HG02763 (cell line): ENCODE results near the gene ALG10.
"Not testable (repeated sequence)": the region's sequence is repeated elsewhere in the genome, so short reads cannot be mapped to it uniquely, and the experiment has no call there.

Experiments
- ATAC-seq: cut with Tn5 transposase; IDR thresholded peaks from one replicate; pipeline ENCODE4 v1.9.1; 2021; ENCODE audit warnings: mild to moderate bottlenecking, moderate library complexity; ENCODE audit not compliant: unreplicated experiment

Gene ALG10, protein sequence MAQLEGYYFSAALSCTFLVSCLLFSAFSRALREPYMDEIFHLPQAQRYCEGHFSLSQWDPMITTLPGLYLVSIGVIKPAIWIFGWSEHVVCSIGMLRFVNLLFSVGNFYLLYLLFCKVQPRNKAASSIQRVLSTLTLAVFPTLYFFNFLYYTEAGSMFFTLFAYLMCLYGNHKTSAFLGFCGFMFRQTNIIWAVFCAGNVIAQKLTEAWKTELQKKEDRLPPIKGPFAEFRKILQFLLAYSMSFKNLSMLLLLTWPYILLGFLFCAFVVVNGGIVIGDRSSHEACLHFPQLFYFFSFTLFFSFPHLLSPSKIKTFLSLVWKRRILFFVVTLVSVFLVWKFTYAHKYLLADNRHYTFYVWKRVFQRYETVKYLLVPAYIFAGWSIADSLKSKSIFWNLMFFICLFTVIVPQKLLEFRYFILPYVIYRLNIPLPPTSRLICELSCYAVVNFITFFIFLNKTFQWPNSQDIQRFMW

DNA sequence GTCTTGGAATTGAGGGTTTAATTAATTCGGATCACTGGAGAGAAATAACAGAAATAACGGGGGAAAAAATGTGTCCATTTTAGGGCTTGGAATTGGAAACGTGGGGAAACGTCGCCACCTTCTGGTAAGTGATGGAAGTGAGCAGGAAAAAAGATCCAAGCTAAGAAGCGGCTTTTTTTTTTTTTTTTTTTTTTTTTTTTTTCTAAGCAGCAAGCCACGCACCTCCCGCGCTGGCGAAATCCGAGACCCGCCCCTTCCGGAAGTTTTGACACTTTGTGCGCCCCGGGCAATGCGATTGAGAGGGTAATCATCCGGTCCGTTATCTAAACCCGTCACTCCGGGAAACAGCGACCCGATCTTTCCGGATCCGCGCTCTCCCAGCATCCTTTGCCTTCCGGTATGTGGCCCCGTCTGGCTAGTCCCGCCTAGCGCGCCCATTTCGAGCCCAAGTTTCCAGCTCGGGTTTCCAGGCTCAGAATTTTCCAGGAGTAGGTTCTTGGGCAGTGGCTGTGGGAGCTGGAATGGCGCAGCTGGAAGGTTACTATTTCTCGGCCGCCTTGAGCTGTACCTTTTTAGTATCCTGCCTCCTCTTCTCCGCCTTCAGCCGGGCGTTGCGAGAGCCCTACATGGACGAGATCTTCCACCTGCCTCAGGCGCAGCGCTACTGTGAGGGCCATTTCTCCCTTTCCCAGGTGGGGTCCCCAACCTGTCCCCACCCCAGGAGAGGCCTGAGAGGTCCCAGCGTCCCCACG lies at the start of gene ALG10:
Gene ALG10 (plus strand): TSS at position 418 of the 752 bp plus-strand sequence. CDS start 104 bp downstream, at position 522.
- peak; percentile 100 for ATAC-seq

DNA sequence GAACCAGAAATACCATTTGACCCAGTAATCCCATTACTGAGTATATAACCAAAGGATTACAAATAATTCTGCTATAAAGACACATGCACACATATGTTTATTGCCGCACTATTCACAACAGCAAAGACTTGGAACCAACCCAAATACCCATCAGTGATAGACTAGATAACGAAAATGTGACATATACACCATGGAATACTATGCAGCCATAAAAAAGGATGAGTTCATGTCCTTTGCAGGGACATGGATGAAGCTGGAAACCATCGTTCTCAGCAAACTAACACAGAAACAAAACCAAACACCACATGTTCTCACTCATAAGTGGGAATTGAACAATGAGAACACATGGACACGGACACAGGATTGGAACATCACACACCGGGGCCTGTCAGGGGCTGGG lies 49.4 kb upstream of the ALG10 start:
- not testable (repeated sequence) for ATAC-seq

DNA sequence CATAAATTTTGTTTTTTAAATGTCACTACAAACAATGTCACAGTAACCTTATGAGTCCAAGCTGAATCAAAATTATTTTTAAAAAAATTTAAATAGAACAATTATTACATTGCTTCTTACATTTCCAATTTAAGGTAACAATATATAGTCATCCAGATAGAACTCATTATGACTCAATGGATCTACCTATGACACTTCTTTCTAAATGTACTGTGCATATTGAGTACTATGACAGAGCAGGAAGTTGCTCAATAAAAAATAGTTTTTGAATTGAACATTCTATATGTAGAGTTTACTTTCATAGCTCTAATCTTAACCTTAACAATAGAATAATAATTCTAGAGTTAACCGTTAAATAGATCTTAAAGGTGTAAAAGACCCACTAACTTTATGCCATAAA lies 44.4 kb upstream of the ALG10 start:
- no peak for ATAC-seq

DNA sequence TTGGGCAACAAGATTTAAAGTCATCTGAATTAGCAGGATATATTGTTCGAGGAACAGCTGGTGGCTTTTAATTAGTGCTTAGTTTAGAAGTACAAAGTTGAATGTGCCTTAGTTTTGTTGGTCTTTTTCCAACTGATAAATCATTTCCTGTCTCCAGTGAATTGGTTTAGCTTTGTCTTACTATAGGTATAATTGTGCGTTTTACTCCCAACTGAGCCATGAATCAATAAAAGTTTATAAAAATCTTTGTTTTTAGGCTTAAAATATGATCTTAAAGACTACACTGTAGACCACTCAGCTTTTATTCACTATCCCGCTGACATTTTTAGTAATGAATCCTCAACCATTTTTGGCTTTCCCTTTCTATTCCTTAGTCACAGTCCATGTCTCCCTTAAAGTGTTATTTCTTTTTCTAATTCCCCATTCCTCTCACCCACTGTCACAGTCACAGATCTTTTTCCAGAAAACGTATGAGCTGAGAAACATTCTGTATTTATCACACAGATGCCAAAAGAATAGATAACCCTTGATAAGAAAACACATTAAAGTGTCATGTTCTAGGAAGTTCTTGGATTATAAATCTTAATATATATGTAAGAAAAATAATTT lies 34.0 kb upstream of the ALG10 start:
- no peak for ATAC-seq

DNA sequence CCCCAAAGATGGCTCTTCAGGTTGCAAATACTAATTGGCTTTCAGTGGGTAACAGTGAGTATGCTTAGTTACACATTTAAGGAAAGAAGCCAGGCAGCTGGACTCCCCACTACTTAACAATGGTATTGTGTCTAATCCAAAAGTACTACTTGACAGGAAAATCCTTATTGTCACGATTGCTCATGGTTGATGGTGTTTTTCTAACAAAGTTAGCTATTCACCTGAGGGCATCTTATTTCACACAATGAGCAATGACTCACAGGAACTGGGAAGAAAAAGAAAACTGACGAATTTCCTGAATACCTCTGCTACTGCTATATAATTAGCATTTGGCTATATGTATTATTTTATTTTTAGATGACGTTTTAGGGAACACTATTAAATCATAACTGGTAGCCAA lies 33.4 kb upstream of the ALG10 start:
- no peak for ATAC-seq

DNA sequence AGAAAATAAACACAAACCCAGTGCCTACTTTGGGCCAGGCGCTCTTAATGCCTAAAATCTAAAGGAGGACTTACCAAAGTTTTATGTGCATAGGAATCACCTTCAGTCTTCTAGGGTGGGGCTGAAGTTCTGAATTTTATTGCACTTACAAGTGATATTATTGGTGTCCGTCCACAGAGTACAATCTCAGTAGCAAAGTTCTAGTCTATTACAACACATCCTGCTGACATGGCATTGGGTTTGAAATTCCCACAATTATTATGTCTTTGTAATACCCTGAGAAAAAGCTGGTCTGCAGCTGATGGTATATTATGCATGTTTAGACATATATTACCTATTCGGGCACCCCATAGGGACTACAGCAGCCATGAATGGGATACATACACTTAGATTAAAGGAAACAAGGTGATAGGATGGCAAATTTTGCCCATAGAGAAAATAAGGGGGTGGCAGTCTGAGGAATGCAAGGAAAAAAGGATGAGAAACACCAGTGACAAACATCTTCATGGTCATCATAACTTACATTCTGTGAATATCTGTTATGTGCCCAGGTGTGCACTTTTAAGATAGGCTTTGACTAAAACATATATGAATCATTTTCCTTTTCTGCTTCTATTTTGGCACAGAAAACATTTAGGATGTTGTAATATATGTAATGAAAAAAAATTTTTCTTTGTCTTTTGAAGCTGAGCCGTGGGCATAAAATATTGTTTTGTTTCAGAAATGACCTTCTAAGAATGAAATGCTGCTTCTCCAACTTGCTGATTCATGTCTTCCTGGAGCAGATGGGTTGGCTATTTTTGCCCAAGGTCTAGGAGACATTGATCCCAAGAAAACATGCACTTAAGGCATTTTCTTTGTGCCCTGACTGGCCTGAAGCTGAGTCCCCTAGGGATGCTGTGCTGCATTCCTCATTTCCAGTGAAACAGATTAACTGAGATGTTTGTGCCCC lies 27.2 kb upstream of the ALG10 start:
- no peak for ATAC-seq

DNA sequence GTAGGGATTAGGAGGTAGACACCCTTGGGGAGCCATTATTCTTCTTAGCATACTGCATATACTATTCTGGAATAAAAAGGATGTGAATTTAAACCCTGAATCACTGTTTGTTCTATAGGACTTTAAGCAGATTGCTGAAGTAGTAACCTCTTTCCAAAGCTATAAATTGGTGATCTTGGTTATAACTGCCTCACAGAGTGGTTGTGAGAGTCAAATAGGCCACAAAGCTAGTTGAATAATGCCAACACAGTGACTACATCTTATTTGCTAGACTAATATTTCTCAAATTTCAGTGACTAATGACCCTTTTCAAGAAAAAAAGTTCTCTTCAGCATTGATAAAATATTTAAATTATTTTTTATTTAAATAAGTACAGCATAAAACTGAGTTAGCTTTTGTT lies 13.5 kb upstream of the ALG10 start:
- not testable (repeated sequence) for ATAC-seq

DNA sequence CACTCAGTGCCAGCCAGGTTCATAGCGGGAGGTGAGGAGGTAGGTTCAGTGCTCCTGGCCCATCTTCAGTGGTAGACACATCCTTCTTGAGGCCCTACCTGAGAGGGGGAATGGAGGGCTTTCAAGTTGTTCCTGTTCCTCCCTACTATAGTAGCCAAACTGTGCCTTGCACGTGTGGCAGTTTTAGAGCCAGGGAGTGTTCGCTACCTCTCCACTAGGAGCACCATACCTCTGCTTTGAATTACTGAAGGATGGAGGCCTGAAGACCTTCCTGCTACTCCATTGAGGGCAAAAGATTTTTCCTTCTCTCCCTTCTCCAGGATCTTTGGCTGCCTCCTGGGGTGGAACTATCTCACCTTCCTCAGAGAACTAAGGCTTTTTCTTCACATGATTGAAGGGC lies 5.9 kb upstream of the ALG10 start:
- no peak for ATAC-seq

DNA sequence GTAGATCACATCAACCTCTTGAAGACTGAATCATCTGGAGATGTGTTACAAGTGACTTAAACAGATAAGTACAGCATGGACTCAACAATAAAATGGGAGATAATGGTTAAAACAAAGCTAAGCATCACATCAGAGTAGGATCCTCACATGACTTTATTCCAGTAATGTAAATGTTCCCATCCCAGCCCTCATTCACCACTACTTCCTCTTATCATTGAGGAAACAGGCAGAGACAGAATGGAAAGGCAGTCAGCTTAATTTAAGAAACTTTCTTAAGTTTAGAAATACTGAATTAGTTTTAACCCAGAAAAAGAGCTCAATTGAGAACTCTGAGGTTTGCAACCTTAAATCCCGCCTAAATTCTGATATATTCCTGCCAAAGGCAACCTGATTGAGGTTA lies 1.2 kb upstream of the ALG10 start:
- ATAC-seq: no peak

DNA sequence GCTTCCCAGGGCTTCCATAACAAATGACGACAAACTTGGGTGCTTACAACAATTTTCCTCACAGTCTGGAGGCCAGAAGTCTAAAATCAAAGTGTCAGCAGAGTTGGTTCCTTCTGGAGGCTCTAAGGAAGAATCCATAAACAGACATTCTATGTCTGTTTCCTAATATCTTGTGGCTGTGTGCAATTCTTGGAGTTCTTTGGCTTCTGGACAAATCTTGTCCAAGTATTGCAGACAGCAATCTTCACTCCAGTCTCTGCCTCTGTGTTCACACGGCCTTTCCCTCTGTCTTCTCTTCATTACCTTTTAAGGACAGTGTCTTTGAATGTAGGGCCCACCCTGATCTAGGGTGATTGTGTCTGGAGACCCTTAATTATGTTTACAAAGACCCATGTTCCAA lies 5.4 kb downstream of the ALG10 start:
- ATAC-seq: not testable (repeated sequence)

DNA sequence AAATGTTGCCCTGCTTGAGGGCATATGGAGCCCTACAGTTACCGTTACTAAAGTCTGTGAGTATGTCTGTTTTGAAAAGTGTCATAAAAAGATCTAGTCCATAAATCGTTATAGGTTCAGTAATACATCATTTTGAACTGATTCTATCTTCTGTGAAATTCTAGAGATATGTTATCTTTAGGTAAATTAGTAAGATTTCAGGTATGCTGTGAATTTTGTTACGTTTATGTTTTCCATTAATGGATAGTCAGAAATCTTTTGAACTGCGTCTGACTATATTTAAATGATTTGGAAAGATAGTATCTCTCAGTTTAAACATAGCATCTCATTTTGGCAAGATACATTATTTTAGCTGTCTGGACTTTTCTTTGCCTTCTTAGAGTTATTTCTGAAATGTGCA lies 8.3 kb downstream of the ALG10 start:
- ATAC-seq: no peak

DNA sequence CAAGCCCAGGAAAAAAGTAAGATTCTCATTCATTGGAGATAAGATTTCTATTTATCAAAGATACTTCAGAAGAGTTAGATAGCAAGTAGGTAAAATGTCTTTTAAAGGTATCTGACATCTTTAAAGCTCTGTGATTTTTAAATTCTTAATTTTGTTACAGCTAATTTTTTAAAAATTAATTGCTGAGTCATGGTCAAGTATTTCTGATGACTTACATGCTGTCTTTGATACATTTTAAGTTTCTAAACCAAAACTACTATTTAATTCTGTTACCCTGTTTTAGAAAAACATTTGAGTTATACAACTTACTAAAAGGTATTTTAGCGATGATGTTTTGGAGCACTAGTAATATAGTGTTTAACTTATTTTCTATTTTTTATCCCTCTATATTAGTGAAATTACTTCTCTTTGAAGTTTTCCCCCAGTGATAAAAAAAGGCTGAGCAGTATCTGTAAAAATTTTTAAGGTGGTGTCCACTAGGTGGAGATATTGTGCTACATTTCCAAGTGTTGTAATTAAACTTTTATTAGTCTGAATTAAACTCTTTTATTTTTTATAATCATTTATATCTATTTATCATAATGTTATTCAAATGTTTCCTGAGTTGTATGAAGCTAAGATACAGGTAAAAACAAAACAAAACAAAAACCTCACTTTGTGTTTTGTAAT lies 11.5 kb downstream of the ALG10 start:
- ATAC-seq: no peak

DNA sequence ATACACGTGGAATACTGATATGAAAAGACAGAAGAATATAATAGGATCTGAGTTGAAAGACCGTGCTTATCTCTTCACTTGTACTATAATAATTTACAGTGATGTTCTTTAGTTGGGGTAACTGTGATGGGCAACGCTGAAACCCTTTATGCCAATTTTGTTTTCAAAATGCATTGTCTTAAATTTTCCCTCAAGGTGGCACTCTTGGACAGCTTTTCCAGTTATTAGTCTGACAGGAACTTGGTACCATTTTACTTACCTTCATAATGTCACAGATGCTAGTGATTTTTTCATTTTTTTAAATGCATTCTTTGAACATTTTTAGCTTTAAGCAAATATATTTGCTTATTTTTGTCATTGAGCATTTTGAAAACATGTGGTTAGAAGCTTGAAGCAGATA lies 16.1 kb downstream of the ALG10 start:
- ATAC-seq: not testable (repeated sequence)

DNA sequence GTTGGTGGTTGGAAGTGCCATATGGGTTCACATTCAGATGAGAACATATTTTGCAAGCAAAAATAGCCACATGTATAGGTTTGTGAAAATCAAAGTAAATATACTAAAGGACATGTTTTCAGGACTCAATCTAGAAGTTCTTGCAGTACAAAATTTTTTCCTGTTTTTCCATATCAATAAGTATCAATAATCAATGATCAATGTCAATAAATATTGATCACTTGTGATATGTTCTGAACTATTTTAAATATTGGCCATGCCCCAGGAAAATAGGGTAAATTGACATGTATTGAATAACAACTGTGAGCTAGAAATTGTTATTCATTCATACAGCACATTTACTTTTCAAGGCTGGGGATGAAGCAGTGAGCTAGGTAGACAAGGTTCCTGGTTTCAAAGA lies 24.3 kb downstream of the ALG10 start:
- ATAC-seq: no peak

DNA sequence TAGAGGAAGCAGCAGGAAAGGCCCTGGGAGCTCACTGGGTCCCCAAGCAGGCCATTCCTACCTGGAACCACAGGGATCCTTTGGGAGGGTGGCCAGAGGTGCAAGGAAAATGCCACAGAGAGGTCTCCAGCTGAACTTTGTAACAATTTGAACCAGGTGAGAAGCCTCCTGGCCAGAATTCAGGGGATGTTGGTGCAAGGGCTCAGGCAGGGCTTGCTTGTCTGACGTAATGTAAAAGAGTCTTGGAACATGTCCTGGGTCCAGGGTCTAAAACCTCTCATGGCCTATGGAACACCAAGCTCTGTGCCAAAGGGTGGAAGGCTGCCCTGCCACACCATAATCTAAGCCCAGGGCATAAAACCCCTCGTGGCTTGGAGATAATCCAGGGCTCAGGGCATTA lies 25.6 kb downstream of the ALG10 start:
- ATAC-seq: not testable (repeated sequence)

DNA sequence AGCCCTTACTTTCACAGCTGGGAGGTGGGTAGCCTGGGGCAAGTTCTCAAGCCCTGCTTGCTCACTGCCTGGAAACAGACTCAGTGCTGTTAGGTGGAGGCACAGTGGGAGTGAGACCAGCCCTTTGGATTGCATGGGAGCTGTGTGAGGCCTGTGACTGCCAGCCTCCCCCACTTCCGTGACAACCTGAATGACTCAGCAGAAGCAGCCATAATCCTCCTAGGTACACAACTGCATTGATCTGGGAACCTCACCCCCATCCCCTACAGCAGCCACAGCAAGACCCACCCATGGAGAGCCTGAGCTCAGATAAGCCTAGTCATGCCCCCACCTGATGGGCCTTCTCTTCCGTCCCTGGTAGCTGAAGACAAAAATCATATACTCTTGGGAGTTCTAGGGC lies 26.4 kb downstream of the ALG10 start:
- ATAC-seq: no peak

DNA sequence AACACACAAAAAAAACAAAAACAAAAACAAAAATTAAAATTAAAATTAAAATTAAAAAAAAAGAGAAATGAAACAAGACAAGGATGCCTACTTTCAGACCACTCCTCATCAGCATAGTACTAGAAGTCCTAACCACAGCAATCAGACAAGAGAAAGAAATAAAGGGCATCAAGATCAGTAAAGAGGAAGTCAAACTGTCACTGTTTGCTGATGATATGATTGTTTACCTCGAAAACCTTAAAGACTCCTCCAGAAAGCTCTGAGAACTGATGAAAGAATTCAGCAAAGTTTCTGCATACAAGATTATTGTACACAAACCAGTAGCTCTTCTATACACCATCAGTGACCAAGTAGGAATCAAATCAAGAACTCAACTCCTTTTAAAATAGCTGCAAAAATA lies 29.2 kb downstream of the ALG10 start:
- ATAC-seq: no peak

DNA sequence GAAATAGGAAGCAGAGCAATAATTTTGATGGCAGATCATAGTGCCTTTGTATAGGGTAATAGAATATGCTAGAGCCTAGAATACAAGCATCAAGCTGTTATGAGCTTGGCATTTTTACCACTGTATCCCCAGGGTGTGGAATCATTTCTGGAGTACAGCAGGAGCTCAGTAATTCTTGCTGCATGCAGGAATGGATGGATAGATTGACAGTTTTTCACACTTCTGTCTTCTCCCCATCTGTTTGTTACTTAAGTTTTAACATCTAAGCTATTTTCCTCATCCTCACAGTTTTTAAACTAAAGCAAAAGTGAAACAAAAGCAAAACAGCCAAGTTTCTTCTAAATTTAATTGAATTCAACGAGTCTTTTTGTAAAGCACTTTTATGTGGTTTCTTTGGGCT lies 32.6 kb downstream of the ALG10 start:
- ATAC-seq: no peak
